ENCODE measurements around the gene NLRC3.

DNA sequence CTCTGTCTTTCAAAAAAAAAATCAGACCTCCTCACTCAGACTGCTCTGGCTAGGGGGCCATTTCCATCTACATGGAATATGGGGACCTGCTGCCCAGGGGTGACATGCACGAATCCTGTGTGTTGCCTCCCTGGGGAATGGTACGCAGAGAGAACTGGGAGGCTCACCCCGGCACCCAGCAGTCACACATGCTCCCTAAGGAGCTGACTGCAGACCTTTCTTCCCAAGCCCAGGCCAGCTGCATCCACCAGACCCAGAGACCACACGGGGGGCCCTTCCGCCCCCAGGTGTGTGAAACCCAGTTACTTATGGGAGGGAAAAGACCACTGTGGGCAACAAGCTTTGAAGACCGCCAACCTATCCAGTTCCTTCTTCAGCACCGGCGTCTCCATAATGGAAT lies 7.2 kb upstream of the NLRC3 start:
- TF ChIP-seq, protein P1, sequence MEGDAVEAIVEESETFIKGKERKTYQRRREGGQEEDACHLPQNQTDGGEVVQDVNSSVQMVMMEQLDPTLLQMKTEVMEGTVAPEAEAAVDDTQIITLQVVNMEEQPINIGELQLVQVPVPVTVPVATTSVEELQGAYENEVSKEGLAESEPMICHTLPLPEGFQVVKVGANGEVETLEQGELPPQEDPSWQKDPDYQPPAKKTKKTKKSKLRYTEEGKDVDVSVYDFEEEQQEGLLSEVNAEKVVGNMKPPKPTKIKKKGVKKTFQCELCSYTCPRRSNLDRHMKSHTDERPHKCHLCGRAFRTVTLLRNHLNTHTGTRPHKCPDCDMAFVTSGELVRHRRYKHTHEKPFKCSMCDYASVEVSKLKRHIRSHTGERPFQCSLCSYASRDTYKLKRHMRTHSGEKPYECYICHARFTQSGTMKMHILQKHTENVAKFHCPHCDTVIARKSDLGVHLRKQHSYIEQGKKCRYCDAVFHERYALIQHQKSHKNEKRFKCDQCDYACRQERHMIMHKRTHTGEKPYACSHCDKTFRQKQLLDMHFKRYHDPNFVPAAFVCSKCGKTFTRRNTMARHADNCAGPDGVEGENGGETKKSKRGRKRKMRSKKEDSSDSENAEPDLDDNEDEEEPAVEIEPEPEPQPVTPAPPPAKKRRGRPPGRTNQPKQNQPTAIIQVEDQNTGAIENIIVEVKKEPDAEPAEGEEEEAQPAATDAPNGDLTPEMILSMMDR (IDR thresholded peaks at IDR 0.05), result no peak
- no peak for TF ChIP-seq POLR2A (IDR thresholded peaks at IDR 0.05)

All from breast epithelium (tissue), 3 donors.